Stimulated activated CD4-positive, alpha-beta T cell treated with anti-CD3 and anti-CD28 coated beads, Interleukin-15, amount 100 ng/mL, for 48 hours (primary cell): ENCODE results near the gene SCUBE3.

Source experiments
- DNase-seq, 2 donors: peaks; one replicate each; pipeline ENCODE4 v3.0.0-alpha.2; 2020; ENCODE audit warnings: low read depth in 2 of 2

SCUBE3 gene

DNA sequence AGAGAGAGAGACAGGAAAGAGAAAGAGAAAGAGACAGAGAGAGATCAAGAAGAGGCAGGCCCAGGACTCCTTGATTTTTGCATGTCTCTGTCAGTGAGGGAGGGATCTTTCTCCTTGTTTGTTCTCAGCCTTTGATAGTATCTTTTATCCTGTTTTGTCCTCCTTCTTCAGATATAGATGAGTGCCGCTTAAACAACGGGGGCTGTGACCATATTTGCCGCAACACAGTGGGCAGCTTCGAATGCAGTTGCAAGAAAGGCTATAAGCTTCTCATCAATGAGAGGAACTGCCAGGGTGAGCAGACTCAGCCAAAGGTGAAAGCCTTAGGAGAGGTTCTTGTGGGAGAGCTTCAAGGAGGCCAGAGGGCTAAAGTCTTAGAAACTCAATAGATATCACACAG lies 25.8 kb downstream of the SCUBE3 start:
- no peak for DNase-seq

DNA sequence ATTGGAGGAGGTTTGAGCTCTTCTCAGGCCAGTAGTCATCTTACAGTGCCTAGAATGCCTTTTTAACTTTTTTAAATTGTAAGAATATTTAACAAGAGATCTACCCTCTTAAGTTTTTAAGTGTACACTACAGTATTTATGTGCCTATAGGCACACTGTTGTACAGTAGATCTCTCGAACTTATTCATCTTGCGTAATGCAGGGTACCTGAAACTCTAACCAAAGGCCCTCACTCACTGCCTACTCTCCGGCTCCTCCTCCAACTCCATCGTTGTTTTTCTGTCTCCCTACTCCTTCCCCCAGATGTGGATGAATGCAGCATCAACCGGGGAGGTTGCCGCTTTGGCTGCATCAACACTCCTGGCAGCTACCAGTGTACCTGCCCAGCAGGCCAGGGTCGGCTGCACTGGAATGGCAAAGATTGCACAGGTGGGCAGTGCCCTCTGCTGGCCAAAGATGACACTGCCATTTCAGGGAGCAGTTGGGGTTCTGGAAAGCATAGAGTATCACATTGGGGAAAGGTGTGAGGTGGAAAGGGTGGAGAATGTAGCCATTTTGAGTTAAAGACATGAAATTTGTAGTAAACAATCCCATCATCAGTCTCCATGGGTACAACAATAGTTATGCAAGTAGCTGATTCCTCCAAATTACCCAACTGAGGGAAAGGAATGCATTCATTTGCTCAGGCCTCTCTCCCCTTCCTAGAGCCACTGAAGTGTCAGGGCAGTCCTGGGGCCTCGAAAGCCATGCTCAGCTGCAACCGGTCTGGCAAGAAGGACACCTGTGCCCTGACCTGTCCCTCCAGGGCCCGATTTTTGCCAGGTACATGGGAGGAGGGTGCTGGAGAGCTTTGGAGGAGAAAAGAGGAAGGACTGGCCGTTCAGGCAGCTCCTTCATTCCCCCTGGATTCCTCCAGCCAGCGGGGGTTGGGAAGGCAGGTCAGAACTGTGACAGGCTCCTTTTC lies 27.4 kb downstream of the SCUBE3 start:
- DNase-seq: peak; percentile 51 to 69

DNA sequence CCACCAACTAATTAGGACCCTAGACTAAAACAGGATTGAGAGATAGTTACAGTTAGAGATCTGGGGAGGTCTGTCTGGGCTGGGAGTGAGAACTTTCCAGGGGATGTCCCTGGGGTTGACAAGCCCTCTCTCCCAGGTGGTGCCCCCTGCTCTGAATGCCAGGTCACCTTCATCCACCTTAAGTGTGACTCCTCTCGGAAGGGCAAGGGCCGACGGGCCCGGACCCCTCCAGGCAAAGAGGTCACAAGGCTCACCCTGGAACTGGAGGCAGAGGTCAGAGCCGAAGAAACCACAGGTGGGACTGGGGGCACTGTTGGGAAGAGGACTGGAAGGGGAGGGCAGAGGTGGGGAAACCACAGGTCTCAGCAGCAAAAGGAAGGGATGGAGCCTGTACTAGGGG lies 28.7 kb downstream of the SCUBE3 start:
- DNase-seq: no peak

DNA sequence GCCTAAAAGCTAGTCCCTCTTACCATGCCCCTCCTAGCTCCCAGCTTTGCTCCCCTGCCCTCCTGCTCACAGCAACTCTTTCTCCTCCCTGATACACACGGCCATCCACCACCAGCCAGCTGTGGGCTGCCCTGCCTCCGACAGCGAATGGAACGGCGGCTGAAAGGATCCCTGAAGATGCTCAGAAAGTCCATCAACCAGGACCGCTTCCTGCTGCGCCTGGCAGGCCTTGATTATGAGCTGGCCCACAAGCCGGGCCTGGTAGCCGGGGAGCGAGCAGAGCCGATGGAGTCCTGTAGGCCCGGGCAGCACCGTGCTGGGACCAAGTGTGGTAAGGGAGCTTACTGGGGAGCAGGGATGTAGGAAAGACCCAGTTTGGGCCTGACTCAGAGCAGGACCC lies 29.1 kb downstream of the SCUBE3 start:
- no peak for DNase-seq

DNA sequence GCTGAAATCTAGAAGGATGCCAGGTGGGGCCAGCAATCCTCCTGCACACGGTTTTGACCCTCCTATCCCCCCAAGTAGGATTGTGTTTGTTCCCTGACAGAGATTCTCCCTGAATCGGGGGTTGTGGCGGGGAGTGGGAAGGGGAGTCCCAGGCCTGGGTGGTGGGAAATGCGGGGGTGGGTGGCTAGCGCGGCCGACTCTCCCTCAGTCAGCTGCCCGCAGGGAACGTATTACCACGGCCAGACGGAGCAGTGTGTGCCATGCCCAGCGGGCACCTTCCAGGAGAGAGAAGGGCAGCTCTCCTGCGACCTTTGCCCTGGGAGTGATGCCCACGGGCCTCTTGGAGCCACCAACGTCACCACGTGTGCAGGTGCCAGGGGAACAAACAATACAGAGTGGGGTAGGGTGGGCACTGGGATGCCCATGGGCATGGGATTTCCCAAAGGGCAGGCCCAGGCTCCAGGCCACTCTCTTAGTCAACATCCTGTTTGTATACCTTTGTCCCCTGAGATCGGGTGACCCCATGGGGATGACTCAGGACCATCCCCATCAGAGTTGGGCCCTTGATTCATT lies 29.7 kb downstream of the SCUBE3 start:
- no peak for DNase-seq

DNA sequence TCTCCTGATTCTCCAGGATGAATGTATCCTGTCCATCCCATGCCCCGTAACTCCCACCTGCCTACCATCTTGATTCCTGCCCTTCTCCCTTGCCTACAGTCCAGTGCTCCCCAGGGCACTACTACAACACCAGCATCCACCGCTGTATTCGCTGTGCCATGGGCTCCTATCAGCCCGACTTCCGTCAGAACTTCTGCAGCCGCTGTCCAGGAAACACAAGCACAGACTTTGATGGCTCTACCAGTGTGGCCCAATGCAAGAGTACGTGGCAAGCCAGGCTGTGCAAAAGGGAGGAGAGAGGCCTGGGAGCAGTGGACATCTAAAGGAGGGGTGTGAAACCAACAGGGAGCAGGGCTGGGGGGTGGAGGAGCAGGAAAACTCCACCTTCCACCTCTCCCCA lies 30.8 kb downstream of the SCUBE3 start:
- no peak for DNase-seq

DNA sequence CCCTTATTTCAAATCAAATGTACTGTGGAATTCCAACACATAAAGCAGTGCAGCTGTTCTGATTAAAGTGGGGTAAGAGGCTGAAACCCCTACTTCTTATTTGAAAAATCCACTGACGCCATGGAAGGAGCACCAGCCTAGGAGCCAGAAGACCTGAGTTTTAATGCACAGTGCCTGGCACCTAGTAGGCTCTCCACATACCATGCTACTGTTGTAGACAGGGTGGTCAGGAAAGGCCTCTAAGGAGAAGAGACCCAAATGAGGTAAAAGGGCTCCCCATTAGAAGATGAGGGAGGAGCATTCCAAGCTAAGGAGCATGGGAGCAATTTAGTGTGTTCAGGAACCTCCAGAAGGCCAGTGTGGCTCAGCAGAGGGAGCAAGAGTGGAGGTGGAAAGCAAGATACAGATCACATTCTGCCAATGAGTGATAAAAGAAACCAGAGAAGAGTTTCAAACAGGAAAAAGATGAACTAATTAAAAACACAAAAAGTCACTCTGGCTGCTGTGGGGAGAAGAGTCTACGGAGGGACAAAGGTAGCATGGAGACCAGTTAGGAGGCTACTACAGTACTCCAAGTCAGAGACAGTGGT lies 34.0 kb downstream of the SCUBE3 start:
- no peak for DNase-seq

DNA sequence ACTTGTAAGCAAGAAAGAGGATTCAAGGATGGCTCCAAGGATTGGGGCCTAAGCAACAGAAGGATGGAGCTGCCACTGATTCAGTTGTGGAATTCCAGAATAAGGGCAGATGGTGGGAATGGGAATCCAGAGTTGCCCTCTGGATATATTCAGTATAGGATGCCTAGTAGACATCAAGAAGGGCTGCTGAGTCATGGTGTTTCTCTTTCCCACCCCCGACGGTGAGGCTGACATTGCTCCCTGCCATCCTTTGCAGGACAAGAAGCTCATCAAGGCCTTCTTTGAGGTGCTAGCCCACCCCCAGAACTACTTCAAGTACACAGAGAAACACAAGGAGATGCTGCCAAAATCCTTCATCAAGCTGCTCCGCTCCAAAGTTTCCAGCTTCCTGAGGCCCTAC lies 34.5 kb downstream of the SCUBE3 start:
- DNase-seq: no peak

DNA sequence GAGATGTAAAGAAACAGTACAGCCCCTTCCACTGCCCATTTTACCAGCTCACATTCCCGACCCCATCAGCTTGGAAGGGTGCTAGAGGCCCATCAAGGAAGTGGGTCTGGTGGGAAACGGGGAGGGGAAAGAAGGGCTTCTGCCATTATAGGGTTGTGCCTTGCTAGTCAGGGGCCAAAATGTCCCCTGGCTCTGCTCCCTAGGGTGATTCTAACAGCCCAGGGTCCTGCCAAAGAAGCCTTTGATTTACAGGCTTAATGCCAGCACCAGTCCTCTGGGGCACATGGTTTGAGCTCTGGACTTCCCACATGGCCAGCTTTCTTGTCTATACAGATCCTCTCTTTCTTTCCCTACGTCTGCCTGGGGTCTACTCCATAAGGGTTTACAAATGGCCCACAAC lies 35.2 kb downstream of the SCUBE3 start:
- no peak for DNase-seq

DNA sequence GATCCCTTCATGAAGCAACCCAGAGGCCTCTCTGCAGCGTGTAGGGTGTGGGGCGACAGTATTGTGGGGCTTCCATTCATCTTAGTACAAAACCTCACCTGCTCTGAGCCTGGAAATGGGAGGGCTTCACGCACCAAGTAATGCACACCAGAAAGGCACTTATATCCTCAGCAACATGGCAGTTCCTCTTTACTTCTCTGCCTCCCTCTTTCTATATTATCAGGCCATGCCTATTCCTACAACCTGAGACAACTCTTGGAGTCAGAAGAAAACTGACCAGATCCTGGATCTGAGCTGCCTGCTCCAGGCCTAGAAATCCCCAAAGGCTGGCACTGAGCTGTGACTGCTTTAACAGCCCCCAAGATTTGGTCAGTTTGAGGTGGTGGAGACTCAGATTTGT lies 38.2 kb downstream of the SCUBE3 start:
- DNase-seq: no peak

DNA sequence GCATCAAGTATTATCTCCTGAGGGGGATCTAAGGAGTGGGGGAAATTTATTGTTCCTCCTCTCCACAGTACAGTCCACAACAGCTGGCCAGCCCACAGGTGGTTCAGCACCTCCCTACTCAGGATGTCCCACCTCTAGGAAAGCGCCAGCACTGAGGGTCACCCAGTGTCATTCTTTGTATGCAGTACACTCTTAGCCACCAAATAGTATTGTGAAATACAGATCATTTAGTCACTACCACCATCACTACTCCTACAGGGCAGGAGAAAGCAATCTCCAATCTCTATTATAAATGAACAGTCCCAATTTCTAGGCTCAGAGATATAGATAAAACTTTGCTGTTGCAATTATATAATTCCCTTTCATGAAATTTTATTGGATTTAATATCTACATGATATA lies 39.5 kb downstream of the SCUBE3 start:
- DNase-seq: no peak

DNA sequence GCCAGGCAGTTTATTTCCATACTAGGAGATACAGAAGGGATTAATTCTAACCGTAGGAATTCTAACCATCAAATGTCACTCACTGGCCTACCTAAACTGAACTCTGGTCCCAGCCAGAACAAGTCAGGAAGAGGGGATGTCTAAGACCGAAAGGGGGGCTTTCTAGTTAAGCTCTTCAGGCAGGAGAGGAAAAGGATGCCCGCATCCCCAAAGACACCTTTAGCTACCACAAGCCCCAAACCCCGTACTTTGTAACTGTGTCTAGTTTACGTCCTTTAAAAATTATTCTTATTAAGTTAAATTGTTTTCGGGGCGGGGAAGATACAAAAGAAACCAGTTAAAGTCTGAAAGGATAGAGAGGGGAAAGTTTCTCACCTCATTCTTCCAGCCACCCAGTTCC lies 44.6 kb downstream of the SCUBE3 start:
- DNase-seq: no peak

DNA sequence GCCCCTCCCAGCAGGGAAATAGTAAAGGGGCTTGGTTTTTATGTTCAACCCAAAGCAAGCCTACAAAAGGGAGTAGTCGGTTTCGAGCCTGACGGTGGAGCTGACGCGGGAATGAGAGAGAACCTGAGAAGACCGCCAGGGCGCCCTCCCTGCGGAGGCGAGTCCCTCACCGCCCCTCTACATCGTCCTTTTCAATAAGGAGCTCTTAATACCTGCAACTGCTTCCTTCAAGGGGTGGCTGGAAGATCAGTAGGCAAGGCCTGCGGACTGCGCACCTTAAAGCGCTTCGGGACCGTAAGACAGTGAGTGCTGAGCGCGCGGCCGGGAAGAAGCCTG lies 45.1 kb downstream of the SCUBE3 start:
- no peak for DNase-seq

DNA sequence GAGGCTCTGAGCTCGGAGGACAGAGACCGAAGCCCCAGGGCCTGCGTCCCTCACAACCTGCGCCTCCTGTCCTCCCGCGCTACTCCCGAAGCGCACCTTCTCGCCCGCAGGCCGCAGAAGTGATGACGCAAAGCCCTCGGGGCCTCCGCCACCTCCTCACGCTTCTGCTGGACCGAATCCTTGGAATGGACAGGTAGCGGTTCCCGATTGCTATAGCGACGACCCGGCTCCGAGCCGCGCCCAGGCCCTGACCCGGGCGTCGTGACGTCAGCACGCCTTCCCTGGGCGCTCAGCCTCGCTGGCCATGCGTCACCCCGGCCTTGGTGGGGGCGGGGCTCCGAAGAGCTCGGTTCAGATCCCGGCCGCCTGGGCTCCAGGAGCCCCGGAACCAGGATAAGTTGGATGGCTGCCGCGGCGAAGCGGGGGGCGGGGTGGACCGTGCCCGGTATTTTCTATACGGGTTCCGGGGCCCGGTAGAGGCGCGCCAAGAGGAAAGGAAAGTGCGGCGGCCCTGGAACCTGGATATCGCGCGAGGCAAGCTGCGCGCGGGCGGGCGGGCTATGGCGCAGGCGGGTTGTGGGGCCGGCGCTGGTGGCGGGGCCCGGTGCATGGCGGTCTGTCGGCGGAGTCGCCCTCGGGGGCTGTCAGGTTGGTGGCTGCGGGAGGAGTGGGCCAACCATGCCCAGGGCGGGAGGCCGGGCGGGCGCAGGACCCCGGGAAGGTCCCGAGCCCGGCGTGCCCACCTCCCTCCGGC lies 45.6 kb downstream of the SCUBE3 start, which contains the start of gene ZNF76:
TSS of gene ZNF76 (plus strand) at position 542 of the 754 bp plus-strand sequence. CDS start 21,417 bp downstream, outside the sequence.
- peak; percentile 90 to 92 for DNase-seq

DNA sequence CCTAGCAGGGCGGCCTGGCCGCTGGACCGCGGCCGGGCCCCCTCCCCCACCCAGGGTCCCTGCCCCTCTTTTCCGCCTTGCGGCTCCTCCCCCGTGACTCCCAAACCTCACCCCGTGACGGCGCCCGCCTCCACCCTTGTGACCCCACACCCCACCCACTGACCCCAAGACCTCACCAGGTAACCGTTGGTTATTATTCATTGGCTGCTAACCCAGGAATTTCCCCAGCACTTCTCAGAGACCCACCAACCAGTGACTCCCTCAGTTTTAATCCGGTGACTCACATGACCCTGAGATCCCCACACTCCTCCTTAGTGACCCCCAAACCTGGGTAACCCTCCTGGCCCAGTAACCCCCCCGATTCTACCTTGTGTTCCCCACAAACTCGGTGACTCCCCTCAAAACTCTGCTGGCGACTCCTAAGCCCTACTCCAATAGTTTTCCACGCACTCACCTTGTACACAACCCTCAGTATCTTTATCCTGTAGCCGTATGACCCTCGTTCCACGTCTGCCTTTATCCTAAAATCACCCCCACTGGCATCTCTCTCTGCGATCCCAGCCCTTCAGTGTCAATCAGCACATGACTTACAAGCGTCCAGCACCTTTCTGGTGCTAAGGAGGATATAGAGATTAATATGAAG lies 46.3 kb downstream of the SCUBE3 start:
- peak; percentile 68 to 70 for DNase-seq

DNA sequence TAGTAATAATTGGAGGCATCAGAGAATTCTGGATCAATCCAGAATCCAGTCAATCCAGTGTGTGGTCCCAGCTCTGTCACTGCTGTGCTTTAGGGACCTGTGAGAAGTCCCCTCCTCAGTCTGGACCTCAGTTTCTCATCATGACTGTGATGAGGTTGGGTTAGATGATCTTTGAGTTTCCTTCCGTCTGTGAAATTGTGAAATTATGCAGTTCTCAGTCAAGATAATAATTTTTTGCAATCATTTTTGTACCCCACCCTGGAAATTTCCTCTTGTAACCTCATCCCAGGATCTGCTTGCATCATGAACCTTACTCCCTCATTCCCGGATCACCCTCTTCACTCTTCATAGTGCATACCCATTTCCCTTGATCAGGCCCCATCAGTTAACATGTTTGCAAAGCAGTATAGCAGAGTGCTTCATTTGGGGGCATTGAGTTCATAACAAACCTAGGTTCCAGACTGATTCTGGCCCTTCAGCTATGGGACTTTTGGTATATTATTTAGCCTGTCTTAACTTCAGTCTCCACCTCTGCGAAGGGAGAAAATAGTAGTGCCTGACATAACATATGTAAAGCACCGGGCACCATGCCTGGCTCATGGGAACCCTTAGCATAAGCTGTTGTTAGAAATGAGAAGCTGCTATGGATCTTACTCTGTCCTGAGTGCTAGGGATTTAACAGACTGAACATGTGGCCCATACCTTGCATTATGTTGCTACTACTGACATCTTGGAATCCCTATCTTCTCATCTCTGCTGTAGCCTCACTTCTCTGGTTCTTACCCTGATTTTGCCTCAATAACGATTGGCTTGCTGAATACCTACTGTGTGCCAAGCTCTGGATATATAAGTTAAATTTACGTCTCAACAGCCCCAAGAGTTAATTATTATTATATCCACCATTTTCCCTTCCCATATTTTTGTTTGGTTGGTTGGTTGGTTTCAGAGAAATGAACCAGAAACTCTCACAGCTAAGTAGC lies 47.1 kb downstream of the SCUBE3 start:
- no peak for DNase-seq

DNA sequence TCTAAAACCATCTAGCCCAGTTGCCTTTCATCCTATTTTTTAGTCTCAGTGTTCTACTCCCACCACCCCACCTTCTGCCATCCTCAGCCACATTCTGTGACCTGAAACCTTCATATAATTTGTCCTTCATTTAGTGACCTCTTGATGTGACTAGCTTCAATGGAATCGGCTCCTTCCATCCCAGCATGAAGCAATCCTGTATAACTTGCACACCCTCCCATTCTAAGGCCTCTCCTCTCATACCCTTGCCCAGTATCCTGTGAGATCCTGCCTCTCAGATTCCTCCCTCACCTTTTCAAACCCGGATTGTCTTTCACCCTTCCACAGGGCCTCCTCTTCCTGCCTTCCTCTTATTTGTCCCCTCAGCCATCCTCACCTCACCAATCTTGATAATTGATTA lies 48.8 kb downstream of the SCUBE3 start:
- DNase-seq: no peak

DNA sequence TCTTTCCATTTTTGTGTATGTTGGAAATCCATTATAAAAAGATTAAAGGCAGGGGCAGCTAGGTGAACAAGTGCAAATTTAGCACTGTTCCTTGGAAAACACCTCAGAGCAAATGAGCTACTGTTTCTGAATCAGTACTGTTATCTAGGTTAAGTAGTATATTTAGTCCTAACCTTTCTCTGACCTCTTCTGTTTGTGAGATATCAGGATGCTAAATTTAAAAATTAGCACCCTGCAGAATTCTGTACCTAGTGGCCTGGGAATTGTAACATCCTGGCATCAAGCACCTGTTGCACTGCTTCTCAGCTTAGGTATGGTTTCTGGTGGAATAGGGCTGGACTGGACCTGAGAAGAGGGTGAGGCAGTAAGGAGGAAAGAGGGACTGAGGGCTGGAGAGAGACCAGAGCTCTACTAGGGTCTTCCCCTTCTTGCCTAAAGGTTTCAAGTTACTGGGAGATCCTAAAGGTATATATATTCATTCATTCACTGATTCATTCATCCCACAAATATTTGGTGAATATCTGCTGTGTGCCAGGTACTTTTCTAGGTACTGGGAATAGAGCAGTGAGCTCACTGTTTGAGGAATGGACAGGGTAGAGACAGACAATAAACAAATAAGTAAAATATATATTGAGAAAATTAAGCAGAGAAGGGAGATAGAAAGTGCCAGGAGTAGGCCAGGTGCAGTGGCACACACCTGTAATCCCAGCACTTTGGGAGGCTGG lies 51.0 kb downstream of the SCUBE3 start:
- DNase-seq: no peak

DNA sequence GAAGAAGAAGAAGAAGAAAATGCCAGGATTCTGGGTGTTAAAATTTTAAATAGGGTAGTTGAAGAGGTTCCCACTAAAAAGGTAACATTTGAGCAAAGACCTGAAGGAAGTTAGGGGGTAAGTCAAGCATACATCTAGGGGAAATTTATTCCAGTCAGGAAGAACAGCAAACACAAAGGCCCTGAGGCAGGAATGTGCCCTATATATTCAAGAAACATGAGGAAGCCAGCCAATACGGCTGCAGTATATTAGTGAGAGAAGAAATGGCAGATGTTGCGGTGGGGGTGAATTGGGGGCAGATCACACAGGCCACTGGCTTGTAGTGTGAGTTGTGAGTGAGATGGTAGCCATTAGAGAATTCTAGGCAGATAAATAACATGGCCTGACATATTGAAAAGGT lies 51.8 kb downstream of the SCUBE3 start:
- DNase-seq: no peak

DNA sequence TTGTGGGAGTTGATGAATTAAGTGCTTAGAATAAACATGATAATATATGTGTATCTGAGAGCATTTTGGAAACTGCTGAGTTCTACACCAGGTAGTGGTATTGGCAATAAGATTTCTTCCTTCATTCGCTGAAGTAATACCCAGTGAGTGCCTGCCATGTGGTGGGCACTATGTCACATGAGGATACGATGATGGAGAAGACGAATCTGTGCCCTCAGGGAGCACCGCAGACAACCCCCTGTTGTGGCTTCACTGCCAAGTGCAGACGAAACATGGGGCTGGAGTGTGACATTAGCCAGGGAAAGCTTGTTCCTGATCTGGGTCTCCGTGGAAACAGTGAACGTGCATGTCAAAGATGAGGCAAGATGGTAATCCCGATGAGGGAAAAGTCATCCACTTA lies 53.7 kb downstream of the SCUBE3 start:
- DNase-seq: no peak
